22Rv1 (cell line): Measurements from ENCODE around the gene TP53RK.

Experiments
- CTCF ChIP-seq: fragments of 450-650 bp; IDR thresholded peaks from 2 replicates; pipeline ENCODE4 v1.5.1; 2017; ENCODE audit warnings: mild to moderate bottlenecking
- ZFX ChIP-seq: fragments of 450-650 bp; IDR thresholded peaks from 2 replicates; pipeline ENCODE4 v1.6.1; 2017; ENCODE audit warnings: antibody characterized with exemption, borderline replicate concordance

GRCh38 chr20:46666306-46666705, 22.9 kb downstream of the TP53RK start:
- no peak for TF ChIP-seq CTCF
- no peak for TF ChIP-seq ZFX
